B cell (primary cell): ENCODE measurements around the gene BICDL2.

ENCODE experiments used
- CTCF ChIP-seq: fragments of 200-600 bp; IDR thresholded peaks from one replicate; pipeline ENCODE4 v1.8.0; 2022; ENCODE audit warnings: antibody characterized with exemption, mild to moderate bottlenecking
- EZH2 ChIP-seq: IDR thresholded peaks from 2 replicates; pipeline ENCODE4 v1.6.1; 2012; ENCODE audit warnings: borderline replicate concordance, low read depth, mild to moderate bottlenecking, moderate library complexity, low read length; ENCODE audit not compliant: insufficient read depth, poor library complexity, severe bottlenecking

- TF ChIP-seq CTCF (no peak), EZH2 (no peak)
Observed at GRCh38 chr16:3049921-3050481, 13.3 kb upstream of the BICDL2 start.
